ENCODE results near the gene LNX2. TPM values are rescaled to one million over a fixed set of nuclear protein-coding genes. Genes with fewer than 3 reads are reported as not detected.
"Not testable (repeated sequence)": the region's sequence is repeated elsewhere in the genome, so short reads cannot be mapped to it uniquely, and the experiment has no call there.

Gene LNX2
- total RNA-seq, 1 experiment from 2014 or later, result 12.3 TPM

DNA sequence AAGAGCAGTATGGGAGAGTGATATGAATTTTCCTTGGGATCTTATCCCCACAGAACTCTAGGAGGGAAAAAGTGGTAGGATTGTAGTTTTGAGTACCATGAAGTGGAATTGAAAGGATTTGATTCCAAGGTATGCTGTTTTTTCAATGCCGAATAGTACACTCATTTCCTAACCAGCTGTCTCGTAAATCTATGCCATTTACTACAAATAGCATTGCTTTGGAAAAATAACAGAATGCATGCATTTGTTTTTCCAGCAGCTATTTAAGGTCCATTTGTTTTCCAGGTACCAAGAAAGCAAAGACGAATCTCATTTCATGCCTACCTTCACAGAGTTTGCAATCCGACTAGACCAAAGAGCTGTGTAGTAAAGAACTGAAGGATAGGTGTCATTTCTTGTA lies 11.9 kb upstream of the LNX2 start:
- H3K9me3 Mint-ChIP-seq (ENCODE audit: unreplicated experiment), result no peaks in the 10 kb centered on the region
- ChIA-PET CTCF (interaction anchor here (0.5 to 1.0 kb wide), 2 partner anchors 12 to 319 kb away, joined by 3 to 5 read pairs; no protein-coding TSS in a partner anchor), POLR2A (interaction anchor here (0.7 to 8.1 kb wide), 5 partner anchors 11 to 206 kb away, joined by 3 to 198 read pairs (median 5); partner anchors contain the start of genes LNX2, MTIF3 and POLR1D)
- peaks cover 18% of the 10 kb centered on the region for H3K36me3 Mint-ChIP-seq (ENCODE audit: insufficient read depth, unreplicated experiment)
- H3K4me3 Mint-ChIP-seq (ENCODE audit: unreplicated experiment), result no peak overlapping the region
- BruUV-seq (replicated peaks), result no TSS peak
- H3K27ac Mint-ChIP-seq (ENCODE audit: low read depth, unreplicated experiment), result peak overlapping the region; percentile 55
- TF ChIP-seq, protein P1, sequence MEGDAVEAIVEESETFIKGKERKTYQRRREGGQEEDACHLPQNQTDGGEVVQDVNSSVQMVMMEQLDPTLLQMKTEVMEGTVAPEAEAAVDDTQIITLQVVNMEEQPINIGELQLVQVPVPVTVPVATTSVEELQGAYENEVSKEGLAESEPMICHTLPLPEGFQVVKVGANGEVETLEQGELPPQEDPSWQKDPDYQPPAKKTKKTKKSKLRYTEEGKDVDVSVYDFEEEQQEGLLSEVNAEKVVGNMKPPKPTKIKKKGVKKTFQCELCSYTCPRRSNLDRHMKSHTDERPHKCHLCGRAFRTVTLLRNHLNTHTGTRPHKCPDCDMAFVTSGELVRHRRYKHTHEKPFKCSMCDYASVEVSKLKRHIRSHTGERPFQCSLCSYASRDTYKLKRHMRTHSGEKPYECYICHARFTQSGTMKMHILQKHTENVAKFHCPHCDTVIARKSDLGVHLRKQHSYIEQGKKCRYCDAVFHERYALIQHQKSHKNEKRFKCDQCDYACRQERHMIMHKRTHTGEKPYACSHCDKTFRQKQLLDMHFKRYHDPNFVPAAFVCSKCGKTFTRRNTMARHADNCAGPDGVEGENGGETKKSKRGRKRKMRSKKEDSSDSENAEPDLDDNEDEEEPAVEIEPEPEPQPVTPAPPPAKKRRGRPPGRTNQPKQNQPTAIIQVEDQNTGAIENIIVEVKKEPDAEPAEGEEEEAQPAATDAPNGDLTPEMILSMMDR (IDR thresholded peaks at IDR 0.05; ENCODE audit: unreplicated experiment), result no peak
- intact Hi-C loops (cut with micrococcal nuclease), result no loop called here
- DNase-seq (ENCODE audit: unreplicated experiment), result no peak
- peaks cover 35% of the 10 kb centered on the region for H3K4me1 Mint-ChIP-seq (ENCODE audit: insufficient read depth, unreplicated experiment)
- no peaks in the 10 kb centered on the region for H3K27me3 Mint-ChIP-seq (ENCODE audit: insufficient read depth, unreplicated experiment)

DNA sequence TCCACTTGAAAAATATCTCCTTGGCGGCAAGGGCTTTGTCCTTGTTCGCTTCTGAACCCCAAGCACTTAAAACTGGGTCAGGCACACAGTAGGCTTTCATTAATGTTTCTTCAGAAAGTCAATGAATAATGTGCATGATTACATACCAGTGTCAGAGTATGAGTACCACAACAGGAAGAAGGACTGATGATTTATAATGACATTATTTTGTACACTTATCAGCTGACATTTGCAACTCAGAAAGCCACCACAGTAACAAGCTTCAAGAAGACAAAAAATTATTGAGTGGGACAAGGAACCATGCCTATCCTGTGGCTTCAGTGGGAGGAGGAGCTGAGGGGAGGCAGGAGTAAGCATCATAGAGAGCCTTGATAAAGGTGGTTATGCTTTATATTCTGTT lies 11.3 kb upstream of the LNX2 start:
- H3K4me3 Mint-ChIP-seq (ENCODE audit: unreplicated experiment), result no peak overlapping the region
- H3K4me1 Mint-ChIP-seq (ENCODE audit: insufficient read depth, unreplicated experiment), result peaks cover 35% of the 10 kb centered on the region
- intact Hi-C loops (cut with micrococcal nuclease), result no loop called here
- TF ChIP-seq, protein P1 (IDR thresholded peaks at IDR 0.05; ENCODE audit: unreplicated experiment), result no peak
- no peaks in the 10 kb centered on the region for H3K27me3 Mint-ChIP-seq (ENCODE audit: insufficient read depth, unreplicated experiment)
- peaks cover 18% of the 10 kb centered on the region for H3K36me3 Mint-ChIP-seq (ENCODE audit: insufficient read depth, unreplicated experiment)
- no peaks in the 10 kb centered on the region for H3K9me3 Mint-ChIP-seq (ENCODE audit: unreplicated experiment)
- CTCF ChIA-PET, result interaction anchor here (0.6 to 0.9 kb wide), 2 partner anchors 10 to 228 kb away, joined by 3 read pairs; no protein-coding TSS in a partner anchor
- H3K27ac Mint-ChIP-seq (ENCODE audit: low read depth, unreplicated experiment), result no peak overlapping the region
- no TSS peak for BruUV-seq (replicated peaks)
- DNase-seq (ENCODE audit: unreplicated experiment), result no peak
- POLR2A ChIA-PET, result interaction anchor here (4.2 to 8.1 kb wide), 2 partner anchors 10 to 181 kb away, joined by 24 to 198 read pairs; partner anchors contain the start of genes LNX2, MTIF3 and POLR1D

DNA sequence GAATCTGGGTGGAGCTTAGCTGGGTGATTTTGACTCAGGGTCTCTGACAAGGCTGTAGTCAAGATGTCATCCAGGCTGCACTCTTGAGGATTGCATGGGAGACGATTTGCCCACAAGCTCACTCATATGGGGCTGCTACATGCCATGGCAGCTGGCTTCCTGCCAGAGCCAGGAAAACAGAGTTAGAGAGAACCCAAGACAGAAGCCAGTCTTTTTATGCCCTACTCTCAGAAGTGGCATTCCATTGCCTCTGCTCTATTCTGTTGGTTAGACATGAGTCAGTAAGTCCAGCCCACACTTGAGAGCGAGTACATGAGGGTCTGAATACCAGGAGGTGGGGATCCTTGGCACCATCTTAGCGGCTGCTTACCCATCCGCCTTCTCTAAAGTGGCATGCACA lies 10.8 kb upstream of the LNX2 start:
- DNase-seq (ENCODE audit: unreplicated experiment), result no peak
- no TSS peak for BruUV-seq (replicated peaks)
- Mint-ChIP-seq H3K4me1 (ENCODE audit: insufficient read depth, unreplicated experiment) (peaks cover 38% of the 10 kb centered on the region), H3K27me3 (ENCODE audit: insufficient read depth, unreplicated experiment) (no peaks in the 10 kb centered on the region), H3K36me3 (ENCODE audit: insufficient read depth, unreplicated experiment) (peaks cover 18% of the 10 kb centered on the region), H3K9me3 (ENCODE audit: unreplicated experiment) (no peaks in the 10 kb centered on the region), H3K4me3 (ENCODE audit: unreplicated experiment) (no peak overlapping the region), H3K27ac (ENCODE audit: low read depth, unreplicated experiment) (no peak overlapping the region)
- ChIA-PET CTCF (interaction anchor here (0.6 to 0.9 kb wide), 2 partner anchors 9 to 227 kb away, joined by 3 read pairs; no protein-coding TSS in a partner anchor), POLR2A (interaction anchor here (8.1 kb wide), 1 partner anchor 10 kb away, joined by 198 read pairs; the partner anchor contains the start of genes LNX2 and POLR1D)
- intact Hi-C loops (cut with micrococcal nuclease), result no loop called here
- TF ChIP-seq, protein P1 (IDR thresholded peaks at IDR 0.05; ENCODE audit: unreplicated experiment), result no peak

DNA sequence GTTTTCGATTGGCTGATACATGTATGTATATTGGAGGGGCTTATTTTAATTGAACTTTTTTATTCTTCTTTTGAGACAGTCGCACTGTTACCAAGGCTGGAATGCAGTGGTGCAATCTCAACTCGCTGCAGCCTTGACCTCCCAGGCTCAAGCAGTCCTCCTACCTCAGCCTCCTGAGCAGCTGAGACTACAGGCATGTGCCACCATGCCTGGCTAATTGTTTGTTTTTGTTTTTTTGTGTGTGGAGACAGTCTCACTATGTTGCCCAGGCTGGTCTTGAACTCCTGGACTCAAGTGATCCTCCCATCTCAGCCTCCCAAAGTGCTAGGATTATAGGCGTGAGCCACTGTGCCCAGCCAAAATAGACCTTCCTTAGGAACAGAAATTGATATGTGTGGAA lies 8.4 kb upstream of the LNX2 start:
- H3K4me3 Mint-ChIP-seq (ENCODE audit: unreplicated experiment); H3K27me3 Mint-ChIP-seq (ENCODE audit: insufficient read depth, unreplicated experiment); intact Hi-C loops (cut with micrococcal nuclease); H3K27ac Mint-ChIP-seq (ENCODE audit: low read depth, unreplicated experiment); H3K9me3 Mint-ChIP-seq (ENCODE audit: unreplicated experiment); BruUV-seq (replicated peaks); DNase-seq (ENCODE audit: unreplicated experiment): not testable (repeated sequence)
- POLR2A ChIA-PET, result interaction anchor here (0.8 to 8.1 kb wide), 5 partner anchors 7 to 198 kb away, joined by 3 to 198 read pairs (median 3); partner anchors contain the start of genes LNX2 and POLR1D
- Mint-ChIP-seq H3K36me3 (ENCODE audit: insufficient read depth, unreplicated experiment) (peaks cover 37% of the 10 kb centered on the region), H3K4me1 (ENCODE audit: insufficient read depth, unreplicated experiment) (peaks cover 52% of the 10 kb centered on the region)
- CTCF ChIA-PET, result interaction anchor here (0.6 kb wide), 2 partner anchors 20 to 503 kb away, joined by 3 to 5 read pairs; no protein-coding TSS in a partner anchor

Data from MCF 10A (cell line).